ENCODE results near the gene GPC3.

DNA sequence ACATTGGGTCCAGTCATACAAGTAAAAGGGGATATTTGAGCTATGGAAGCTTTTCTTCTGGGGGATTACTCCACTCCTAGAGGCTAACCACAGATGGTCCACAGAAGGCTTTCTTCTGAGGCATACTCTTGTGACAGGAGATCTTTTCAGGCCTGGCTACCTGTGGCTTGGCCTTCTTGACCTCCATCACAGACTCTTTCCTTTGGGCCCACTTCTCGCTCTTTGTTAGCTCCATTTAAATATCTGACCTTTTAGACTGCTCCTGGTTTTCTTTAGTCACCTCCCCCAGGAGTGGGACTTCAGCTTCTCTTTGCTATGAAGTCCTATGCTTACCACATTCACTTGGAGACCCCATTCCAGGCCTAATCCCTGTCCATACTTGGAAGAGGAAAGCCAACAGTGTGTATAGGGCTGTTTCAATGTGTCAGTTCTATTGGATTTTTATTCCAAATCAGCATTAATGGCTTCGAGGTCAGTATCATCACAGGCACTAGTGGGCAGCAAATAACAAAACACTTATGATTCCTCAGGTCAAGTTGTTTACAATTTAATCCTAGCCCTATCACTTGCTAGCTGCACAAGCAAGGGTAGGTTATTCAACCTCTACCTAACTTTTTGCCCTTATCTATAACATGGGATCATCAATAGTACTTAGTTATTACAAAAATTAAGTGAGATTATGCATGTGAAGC is 26.3 kb downstream of the GPC3 start:
- TF ChIP-seq, protein P1, sequence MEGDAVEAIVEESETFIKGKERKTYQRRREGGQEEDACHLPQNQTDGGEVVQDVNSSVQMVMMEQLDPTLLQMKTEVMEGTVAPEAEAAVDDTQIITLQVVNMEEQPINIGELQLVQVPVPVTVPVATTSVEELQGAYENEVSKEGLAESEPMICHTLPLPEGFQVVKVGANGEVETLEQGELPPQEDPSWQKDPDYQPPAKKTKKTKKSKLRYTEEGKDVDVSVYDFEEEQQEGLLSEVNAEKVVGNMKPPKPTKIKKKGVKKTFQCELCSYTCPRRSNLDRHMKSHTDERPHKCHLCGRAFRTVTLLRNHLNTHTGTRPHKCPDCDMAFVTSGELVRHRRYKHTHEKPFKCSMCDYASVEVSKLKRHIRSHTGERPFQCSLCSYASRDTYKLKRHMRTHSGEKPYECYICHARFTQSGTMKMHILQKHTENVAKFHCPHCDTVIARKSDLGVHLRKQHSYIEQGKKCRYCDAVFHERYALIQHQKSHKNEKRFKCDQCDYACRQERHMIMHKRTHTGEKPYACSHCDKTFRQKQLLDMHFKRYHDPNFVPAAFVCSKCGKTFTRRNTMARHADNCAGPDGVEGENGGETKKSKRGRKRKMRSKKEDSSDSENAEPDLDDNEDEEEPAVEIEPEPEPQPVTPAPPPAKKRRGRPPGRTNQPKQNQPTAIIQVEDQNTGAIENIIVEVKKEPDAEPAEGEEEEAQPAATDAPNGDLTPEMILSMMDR (IDR thresholded peaks at IDR 0.05): no peak
- TF ChIP-seq POLR2A (IDR thresholded peaks at IDR 0.05) (no peak), POLR2AphosphoS5 (IDR thresholded peaks at IDR 0.05; ENCODE audit: insufficient read depth in 1 of 2, low read depth in 1 of 2) (no peak)
